Epidermal melanocyte (primary cell): ENCODE measurements around the gene ATG13.
A peak's percentile ranks its signal among the peaks of the same experiment; 100 is the strongest.
"Not testable (repeated sequence)": the region's sequence is repeated elsewhere in the genome, so short reads cannot be mapped to it uniquely, and the experiment has no call there.

Source experiments
- DNase-seq: peaks from one replicate; pipeline ENCODE4 v3.0.0; 2011; ENCODE audit warnings: low spot score; ENCODE audit not compliant: insufficient read length

Gene ATG13

DNA sequence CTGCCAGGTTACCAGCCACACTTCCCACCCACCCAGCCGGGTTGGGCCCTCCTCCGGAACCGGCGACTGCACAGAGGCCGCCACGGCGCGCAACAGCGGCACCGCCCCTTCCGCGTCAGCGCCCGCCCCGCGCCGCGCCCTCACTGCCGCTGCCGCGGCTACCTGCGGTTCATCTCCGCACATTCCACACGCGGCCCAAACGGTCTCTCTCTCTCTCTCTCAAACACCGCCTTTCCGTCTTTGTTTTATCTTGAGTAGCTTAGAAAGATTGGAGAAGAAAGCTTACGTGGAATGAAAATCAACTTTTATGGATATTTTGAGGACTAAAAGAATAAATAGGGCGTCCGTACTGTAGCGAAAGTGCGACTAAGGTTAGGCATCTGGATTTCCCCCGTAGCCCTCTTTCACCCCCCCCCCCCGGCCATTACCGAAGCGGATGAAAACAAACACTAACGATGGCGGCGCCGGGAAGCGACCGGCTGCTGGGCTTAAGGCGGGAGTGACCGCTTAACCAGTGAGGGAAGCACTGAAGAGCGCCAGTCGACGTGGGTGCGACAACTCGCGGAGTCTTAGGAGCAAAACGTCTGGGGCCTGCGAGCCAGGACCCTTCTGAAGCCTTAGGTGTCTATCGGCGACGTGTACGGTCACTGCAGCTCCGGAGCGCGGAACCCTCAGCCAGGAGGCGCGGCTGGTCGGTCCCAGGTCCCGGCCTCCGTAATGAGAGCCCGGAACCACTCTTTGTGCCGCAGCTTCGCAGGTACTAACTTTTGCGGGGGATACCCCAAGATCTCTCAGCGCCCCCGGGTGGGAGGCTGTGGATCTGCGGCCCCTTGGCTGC is at the start of gene ATG13, which contains the start of gene HARBI1:
Gene ATG13, plus strand, starts transcription at position 420 of the 838 bp plus-strand sequence. CDS start 26,739 bp downstream, outside the sequence.
Gene HARBI1, minus strand, starts transcription at position 94 of the 838 bp plus-strand sequence. CDS start 990 bp downstream, outside the sequence.
- peak; percentile 90 for DNase-seq

GRCh38 chr11:46570790-46571398 is 46.5 kb upstream of the ATG13 start:
- no peak for DNase-seq

DNA sequence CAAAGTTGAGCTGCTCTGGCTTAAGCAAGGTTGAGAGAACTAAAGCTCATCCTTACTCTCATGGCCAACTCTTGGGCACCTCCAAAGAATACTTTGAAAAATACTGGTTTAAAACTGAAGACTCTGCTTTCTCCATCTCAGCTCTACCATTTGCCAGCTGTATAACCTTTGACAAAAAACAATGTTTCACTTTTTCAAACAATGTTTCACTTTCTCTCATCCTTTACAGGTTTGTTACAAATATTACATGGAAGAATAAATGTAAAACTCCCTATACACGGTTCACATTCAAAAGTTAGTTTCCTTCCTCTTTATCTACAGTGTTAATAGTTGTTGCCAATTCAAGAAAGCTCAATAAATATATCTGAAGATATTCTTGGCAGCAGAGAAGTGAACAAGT is 42.7 kb upstream of the ATG13 start:
- DNase-seq: no peak

DNA sequence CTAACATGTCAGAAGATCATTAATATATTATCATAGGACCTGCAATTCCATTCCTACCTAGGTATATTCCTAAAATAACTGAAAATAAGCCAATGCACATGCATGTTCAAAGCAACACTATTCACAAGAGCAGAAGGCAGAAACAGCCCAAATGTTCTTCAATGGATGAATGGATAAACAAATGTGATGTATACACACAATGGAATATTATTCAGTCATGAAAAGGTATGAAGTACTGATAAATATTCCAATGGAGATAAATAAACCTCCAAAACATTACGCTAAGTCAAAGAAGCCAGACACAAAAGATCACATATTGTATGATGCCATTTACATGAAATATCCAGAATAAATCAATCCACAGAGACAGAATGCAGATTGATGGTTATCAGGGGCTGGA is 40.3 kb upstream of the ATG13 start:
- no peak for DNase-seq

GRCh38 chr11:46582588-46582987 is 34.8 kb upstream of the ATG13 start:
- no peak for DNase-seq

GRCh38 chr11:46583513-46583912 is 33.8 kb upstream of the ATG13 start:
- DNase-seq: not testable (repeated sequence)

DNA sequence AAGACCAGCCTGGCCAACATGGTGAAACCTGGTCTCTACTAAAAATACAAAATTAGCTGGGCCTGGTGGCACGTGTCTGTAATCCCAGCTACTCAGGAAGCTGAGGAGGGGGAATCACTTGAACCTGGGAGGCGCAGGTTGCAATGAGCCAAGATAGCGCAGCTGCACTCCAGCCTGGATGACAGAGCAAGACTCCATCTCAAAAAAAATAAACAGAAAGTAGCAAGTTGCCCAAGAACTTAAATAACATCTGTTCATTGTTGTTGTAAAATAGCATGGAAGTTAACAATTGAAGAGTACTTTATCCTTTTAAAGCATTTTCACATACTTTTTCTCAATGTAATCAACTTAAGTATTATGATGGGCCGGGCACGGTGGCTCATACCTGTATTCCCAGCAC is 29.2 kb upstream of the ATG13 start:
- no peak for DNase-seq

GRCh38 chr11:46588915-46589314 is 28.4 kb upstream of the ATG13 start:
- DNase-seq: no peak

GRCh38 chr11:46590740-46591605 is 26.4 kb upstream of the ATG13 start:
- no peak for DNase-seq

DNA sequence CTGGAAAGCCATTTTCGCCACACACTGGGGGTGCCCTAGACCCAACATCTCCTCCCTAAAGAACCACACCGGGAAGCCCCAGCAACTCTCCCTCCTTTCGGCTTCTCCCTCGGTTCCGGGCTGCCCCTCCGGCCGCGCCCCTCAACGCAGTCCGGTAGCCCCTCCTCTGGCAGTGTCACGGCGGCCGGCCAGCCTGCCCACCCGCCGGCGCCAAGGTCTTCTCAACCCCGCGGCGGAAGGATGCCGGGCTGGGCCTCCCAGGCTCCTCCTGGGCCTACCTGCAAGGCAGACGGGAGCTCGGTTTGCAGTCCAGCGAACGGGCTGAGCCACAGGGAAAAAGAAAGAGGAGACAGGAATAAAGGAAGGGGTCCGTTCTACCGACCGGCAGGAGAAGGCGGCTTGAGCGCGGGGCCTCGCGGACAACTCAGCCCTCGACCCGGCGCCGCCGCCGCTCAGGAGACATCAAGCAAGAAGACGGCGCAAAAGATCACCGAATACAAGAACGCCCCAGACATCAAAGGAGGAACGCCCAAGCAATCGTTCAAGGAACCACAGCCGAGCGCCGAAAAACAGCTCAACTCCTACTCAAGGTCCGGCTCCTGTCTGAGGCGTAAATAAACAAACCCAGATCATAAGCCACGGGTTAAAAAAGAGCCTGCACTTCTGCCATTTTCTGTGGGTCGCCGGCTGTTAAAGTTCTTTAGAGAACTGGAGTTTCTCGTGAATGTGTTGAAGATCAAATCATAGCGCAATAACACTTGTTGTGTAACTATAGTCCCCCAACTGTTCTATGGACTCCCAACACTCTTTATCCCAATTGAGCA is 23.6 kb upstream of the ATG13 start, which contains the start of gene AMBRA1:
Gene AMBRA1, minus strand, starts transcription at position 474 of the 824 bp plus-strand sequence. CDS start 45,643 bp downstream, outside the sequence.
- peak; percentile 60 for DNase-seq

GRCh38 chr11:46594374-46594700 is 23.0 kb upstream of the ATG13 start:
- no peak for DNase-seq

- DNase-seq: no peak
Observed at GRCh38 chr11:46594785-46595184, 22.6 kb upstream of the ATG13 start.

- no peak for DNase-seq
Observed at GRCh38 chr11:46597155-46597554, 20.2 kb upstream of the ATG13 start.

GRCh38 chr11:46597609-46598219 is 19.6 kb upstream of the ATG13 start:
- no peak for DNase-seq

- peak; percentile 32 for DNase-seq
Observed at GRCh38 chr11:46599340-46600193, 17.8 kb upstream of the ATG13 start.

GRCh38 chr11:46600194-46600960 is 17.0 kb upstream of the ATG13 start:
- DNase-seq: no peak

DNA sequence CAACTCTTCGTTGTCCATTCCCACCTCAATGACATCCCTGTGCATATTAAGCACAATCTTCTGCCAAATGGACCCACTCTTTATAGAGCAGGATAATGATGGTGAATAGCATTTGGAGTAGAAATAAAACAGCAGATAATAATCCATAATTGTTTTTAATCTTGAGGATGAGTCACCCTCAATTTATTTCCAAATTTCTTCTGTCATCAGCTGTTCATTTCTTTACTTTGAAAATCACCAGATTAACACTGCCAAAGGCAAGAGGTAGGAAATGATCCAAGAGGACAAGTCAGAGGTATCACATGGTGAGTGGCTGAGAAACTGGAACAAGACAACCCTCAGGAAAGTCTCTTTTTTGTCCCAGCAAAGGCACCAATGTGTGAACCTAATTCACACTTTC is 16.2 kb upstream of the ATG13 start:
- DNase-seq: no peak

DNA sequence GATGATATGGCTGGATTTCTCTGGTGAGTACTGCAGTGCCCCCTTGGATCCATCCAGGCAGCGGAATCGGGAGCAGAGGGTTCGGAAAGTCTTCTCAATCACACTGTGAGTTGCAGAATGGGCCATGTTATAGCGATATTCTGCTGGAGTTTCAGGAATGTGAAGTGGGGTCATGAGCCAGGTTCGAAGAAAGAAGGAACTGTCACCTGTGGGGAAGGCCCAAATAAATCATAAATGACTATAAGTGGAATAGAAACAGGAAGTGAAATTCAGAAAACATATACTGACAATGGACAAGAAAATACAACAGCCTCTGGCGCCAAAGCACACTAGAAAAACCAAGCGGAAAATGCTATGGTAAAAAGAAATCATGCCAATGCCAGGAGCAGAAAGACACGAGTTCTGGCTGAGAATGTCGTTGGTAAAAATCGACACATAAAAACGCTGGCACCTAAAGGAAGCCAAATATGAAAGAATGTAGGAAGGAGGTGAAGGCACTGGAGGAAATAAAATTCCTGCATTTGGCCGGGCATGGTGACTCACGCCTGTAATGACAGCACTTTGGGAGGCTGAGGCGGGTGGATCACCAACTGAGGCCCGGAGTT is 13.5 kb upstream of the ATG13 start:
- DNase-seq: no peak
